HG02571 (cell line): Measurements from ENCODE around the gene SHF.

ENCODE experiments used
- ATAC-seq: cut with Tn5 transposase; IDR thresholded peaks from one replicate; pipeline ENCODE4 v1.9.1; 2021; ENCODE audit warnings: mild to moderate bottlenecking, moderate library complexity; ENCODE audit not compliant: unreplicated experiment

The SHF gene

DNA sequence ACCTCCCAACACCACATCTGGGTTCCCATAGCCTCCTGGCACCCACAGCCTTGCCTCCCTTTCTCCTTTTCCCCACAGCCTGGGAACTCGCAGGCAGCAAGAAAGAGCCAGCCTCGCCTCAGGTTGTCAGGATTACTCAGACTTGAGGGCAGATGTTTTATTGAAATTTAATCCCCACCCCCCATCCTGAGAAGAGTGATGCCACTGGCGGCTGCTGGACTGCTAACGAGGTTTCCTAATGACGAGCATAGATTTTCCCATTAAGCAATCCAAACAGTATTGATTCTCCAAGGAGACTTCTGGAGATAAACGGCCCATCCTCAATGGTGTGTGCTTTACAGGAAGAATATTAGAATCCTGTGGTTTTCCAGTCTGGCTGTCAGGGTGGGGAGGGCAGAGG, 13.7 kb downstream of the SHF start:
- ATAC-seq, result no peak

DNA sequence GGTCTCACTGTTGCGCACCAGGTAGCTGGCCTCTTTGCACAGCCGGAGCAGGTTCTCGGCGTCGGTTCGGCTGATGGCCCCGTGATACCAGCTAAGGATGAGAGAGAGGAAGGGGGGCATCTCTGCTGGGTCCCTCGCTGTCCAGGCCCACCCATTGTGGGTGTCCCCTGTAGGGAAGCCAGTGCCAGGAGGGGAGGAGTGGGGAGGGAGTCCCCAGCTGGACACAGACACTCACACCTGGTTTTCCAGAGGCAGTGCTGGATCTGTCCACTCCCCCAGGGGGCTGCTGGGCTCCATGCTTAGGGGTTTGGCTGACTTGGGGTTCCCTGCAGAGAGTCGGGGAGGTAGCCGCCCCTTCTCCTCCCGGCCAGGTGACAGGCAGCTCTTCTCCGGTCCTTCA, 15.9 kb downstream of the SHF start:
- no peak for ATAC-seq

DNA sequence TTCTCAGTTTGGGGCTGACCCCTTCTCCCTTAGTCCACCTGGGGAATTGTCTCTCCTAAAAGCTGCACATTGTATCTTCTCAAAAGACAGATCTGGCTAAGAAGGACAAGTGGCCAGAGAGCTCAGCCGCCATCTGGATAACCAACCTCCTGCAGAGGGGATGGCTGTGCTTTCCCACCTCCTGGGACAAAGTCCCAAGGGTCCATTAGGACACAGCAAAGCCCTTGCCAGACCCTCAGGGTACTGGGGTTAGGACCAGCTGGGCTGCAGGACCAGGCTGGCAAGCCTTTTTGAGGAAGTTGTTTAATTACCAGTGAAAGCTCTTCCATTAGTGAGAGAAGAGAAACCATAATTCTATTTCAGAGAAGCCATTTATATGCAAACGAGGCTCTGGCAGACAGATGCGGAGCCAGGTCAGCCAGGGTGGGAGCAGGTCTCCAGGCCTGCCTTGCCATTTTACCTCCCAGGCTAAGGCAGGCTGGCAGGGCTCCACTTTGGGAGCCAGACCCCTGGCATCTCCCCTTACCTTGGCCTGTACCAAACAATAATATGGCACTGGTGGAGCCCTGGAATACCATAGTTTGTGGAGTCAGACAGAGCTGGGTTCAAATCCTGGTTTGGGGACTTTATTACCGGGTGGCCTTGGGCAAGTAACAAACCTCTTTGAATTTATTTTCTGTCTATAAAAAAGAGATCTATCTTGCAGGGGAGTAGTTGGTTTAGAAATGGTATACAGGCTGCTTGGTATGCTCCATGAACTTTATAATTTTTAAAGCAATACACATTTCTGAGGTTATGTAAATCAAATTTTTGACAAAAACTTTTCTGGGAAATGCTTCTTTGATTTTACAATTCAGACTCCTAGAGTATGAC, 17.9 kb downstream of the SHF start:
- ATAC-seq, result no peak

DNA sequence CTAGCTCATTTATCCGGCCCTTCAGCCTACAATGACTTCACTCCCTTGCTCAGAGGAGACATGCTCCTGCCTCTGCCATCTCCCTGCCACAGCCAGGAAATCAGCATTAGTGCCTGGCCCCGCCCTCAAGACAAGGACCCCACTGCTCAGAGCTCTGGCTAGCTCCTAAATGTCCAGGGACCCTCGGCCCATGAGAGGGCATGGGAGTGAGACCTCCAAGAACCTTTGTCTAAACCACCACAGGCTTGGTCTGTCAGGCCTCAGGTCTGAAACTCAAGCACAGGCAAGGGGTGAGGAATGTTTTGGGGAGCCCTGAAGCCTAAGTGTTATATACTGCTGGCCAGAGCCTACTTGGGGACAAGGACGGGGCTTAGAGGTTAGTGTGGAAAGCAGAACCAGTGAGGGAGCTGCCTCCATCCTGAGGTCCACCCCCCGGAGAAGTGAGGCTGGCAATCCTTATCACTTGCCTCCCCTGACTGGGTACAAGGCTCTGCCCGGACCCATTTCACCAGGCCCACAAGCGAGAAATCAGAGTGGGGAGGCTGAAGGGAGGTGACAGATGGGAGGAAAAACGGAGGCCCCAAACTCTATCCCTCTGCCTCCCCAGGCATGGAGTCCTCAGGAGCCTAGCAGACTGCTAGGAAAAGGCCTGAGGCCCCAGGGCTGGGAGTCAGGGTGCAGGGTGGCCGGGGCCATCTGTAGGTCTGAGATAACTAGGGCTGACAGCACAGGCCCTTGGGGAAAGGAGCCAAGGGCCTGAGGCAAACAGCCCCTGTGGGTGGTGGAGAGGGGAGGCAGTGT, 18.8 kb downstream of the SHF start:
- ATAC-seq, result no peak

DNA sequence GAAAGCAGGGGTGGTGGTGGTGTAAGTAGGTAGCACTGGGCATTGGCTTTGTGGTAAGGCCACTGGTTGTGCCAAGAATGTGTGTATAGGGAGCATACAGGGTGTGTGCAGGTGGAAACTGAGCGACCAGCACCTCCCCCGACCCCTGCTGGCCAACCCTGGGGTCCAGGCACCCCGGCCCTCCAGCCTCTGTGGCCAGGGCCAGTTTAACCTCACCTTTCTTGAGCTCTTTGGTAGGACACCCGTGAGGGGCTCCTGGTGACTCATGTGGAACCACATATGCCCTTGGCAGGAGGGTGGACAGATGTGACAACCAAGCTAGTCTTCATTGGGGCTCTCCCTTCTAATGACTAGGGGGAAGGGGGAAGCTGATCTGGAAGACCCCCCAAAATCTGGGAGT, 19.5 kb downstream of the SHF start:
- ATAC-seq, result no peak

DNA sequence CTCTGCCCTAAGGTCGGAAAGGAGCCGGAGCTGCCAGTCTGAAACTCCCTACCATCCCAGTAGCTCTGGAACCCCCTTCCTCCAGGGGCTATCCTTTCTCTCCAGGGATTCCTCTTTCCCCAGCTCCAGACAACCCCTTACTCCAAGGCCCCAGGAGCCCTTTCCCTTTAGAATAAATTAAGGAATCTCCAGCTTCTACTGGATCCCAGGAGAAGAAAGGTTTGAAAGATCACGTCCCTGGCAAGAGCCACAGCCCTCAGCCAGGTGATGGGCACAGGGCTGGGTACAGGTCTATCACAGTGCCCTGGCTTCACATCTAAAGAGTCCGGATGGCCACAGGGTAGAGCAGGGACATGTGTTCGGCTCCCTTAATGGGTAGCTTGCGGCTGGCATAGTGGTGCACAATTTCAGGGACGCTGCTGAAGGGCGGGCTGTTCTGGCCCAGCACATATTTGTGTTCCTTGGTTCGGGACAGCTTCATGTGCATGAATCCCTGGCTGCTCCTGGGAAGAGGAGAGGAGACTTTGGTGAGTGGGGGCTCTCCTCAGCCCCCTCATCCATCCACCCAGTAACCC, 20.0 kb downstream of the SHF start:
- ATAC-seq, result no peak

DNA sequence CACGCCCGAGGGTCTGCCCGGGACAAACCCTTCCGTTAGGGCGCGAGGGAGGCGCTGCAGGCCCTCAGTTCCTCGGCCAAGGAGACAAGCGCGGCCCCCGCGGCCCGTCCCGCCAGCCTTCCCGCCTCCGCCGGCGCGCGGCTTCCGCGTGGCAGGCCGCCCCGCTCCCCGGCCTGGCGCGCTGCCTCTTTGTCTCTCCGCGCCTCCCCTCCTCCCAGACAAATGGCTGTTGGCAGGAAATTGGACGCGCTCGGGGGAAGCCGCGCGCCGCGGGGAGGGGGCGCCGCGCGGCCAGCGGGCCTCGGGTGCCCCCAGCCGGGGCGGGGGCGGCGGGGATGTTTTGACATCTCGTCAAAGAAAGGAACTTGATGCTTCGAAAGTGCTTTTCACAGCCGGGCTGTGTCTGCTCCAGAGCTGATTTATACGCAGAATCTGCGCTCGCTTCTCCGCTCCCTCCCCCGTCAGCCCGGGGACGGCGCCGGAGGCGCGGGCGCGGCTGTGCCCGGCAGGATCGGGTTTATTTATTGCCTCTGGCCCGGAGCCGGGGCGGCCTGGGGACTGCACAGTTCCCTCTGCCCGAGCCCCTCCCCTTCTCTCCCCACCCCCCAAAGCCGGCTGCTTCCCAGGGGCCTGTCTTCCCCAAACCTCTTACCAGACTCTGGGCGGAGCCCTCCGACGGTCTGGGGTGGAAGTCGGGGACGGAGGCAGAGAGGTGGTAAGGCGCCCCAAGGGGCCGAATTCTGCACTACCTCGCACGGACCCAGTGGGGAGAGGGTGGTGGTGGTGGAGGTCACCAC, 20.7 kb downstream of the SHF start:
- peak; percentile 96 for ATAC-seq

DNA sequence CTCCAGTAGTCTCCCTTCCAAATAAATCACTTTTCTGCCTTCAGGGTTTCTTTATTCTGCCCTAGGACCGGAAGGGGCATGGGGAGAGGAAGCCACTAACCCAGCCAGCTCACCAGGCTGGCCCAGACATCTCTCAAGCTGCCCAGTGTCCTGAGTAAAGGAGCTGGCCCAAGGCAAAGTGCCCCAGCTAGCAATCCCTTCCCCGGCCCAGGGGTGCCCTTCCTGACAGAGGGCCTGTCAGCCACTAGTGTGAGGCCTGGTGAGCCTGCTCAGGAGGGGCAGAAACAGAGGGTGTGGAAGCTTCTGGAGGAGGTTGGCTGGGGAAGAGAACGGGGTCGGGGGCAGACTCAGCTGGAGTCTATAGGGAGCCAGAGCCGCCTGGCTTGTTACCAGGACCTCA, 22.2 kb downstream of the SHF start:
- no peak for ATAC-seq

DNA sequence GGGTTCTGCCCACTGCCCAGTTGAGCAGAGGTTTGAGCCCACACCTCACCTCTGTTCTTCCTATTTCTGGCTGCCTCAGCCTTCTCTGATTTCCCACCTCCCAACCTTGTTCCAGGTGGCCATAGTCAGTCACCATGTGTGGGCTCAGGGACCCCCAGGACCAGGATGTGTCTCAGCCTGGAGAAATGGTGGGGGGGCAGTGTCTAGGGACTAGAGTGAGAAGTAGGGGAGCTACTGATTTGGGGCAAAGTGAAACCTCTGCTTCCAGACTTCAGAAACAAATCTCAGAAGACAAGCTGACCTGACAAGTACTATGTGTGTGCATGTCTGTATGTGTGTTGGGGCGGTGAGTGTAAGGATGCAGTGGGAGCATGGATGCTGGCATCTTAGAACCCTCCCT, 22.9 kb downstream of the SHF start:
- ATAC-seq, result no peak

DNA sequence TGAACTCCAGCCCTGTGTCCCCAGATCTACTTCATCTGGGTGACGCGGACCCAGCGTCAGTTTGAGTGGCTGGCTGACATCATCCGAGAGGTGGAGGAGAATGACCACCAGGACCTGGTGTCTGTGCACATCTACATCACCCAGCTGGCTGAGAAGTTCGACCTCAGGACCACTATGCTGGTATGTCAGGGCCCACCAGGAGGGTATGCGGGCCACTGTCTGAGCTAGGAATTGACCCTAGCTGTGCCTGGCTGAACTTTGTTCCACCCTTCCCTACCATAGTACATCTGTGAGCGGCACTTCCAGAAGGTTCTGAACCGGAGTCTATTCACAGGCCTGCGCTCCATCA, 24.3 kb downstream of the SHF start:
- ATAC-seq, result no peak

DNA sequence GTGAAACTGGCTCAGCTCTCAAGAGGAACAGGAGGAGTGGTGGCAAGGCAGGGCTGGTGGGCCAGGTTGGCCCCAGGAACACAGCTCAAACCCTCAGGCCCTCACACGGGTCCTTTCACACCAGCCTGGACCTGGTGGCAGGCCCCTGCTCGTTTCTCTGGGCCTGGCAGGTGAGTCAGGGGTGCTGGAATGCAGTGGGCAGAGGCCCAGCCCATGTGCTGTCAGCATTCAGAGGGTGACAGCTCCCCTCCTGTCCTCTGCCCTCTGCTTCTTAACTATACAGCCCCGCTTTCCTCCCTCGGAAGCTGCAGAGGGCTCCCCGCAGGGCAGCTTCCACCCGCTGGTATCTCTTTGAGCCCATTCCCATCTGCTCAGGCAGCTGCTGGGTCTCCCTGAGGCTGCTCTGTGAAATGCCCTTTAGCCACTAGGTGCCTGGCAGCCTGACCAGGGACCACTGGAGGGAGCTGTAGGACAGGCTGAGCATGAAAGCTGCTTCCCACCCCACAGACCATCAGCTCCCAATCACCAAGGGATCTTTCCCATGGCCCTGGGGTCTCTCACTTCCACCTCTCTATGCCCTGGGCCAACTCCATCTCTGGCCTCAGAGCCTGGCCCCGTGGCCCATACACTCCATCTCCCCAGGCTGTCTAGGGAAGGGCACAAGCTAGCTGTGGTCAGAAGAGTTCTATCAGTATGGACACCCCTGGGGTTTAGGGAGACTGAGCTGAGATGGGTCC, 24.8 kb downstream of the SHF start:
- no peak for ATAC-seq

DNA sequence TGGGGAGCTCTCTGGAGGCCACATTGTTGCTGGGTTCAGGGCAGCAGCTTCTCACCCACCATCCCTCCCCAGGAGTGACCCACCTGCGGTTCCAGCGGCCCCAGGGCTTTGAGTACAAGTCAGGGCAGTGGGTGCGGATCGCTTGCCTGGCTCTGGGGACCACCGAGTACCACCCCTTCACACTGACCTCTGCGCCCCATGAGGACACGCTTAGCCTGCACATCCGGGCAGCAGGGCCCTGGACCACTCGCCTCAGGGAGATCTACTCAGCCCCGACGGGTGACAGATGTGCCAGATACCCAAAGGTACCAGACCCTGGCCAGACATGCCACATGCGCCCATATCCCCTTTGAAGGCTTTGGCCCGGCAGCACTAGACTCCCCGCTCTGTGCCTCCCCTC, 26.1 kb downstream of the SHF start:
- no peak for ATAC-seq

DNA sequence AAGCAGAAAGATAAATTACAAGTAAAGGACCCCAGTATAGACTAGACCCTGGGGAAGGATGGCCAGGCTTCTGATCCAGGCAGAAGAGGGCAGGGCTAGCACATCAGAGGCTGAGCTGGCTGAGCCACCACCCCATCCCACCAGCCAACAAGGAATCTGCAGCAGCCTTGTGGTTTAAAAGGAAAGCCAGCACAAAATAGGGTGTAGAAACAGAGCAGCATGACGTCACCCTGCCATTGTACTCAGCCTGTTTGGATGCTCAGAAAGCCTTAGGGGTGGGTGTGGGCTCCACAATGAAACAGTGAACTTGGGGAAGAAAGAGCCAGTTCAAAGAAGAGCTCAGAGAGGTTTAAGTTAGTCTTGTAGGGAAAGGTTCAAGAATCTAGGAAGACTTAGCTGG, 29.8 kb downstream of the SHF start:
- no peak for ATAC-seq

DNA sequence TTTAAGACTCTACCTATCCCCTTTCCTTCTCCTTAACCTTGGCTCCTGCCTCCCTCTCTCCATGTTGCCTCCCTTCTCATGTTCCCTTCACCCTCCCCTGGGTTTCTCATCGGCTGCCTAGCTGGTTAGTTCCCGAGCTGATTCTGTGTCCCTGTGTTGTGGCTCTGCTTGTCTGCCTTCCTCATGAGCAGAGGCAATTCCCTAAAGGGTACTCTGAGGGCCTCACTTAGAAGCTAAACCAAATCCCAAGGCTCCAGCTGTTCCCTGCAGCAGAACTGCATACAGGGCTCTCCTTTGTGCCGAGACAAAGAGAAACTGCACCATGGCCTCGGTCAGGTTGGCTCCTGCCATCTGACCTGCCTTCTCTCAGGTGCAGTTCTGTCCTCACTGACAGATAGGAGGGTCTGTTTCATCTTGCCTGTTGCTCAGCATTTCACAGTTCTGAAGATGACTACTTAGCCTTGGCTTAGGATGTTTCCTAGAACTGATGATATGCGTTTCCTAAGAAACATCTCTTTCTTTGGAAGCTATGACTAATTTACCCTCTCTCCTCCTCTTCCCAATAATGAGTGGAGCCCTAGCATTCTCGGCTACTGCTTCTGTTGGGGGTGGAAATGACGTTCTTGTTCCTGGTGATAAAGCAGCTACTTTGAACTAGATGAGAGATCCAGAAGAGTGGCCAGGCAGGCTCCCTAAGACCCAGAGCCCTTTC, 30.9 kb downstream of the SHF start:
- no peak for ATAC-seq

DNA sequence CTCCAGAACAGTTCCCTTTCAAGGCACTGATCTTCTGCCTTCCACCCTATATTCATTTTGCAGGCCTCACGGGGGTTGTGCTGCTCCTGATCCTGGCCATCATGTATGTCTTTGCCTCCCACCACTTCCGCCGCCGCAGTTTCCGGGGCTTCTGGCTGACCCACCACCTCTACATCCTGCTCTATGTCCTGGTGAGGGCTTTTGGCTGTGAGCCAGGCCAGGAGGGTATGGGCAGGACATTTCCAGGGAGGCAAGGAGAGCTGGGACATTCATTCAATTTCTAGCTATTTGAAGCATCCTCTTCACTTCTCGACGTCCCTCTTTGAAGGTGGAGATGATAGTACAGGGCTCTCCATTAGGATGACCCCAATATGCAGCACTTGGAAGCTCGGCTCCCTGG, 32.0 kb downstream of the SHF start:
- ATAC-seq, result no peak

DNA sequence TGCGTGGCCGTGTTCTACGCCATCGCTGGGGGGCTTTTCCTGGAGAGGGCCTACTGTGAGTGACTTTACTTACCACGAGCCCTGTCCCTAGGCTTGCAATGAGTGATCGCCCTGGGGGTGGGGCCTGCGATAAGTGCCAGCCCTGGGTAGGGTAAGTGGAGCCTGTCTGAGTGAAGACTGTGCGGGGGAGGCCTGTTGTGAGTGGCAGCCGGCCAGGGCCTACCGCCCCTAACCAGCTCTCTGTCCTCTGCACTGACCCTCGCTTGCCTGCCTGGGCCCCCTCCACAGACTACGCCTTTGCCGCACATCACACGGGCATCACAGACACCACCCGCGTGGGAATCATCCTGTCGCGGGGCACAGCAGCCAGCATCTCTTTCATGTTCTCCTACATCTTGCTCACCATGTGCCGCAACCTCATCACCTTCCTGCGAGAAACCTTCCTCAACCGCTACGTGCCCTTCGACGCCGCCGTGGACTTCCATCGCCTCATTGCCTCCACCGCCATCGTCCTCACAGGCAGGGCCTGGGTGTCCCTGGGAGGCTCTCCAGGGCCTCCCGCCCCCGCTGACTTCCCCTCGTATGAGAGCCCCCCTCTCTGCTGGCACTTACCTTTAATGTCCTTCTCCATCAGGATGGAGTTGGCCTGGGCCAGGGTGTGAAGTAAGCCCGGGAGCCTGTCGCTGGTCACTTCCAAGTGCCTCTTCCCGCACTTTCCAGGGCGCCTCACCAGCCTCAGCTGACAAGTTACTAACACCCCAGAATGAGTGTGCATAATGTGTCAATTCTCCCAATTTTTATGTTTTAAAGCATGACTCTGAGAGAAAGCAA, 35.6 kb downstream of the SHF start:
- no peak for ATAC-seq

DNA sequence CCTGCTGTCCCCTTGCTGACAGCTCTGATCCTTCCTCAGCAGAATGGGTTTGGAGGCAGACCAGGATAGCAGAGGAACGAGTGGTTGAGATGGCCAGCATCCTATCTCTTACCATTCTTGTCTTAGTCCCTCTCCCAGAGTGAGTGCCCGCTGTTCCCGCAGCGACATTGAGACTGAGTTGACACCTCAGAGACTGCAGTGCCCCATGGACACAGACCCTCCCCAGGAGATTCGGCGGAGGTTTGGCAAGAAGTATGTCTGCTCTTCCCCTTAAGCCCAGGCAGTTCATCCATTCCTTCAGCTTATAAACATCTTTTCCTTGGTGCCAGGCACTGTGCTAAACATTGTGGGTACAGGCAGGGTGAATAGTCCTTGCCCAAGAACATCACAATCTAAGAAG, 36.8 kb downstream of the SHF start:
- no peak for ATAC-seq

DNA sequence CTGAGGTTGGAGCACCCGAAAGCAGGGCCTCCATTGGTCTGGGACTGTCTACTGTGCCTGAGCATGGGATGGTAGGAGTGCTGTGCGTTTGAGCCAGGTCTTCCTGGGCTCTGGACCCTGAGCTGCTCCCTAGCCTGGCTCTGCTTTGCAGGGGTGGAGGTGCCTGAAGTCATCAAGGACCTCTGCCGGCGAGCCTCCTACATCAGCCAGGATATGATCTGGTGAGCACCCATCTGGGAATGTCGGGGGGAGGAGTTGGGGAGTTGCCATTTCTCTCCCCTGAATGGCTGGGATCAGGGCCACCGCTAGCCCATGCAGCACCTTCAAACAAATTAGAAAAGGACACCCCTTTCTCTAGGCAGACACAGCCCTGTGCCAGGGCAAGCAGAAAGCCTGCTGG, 37.3 kb downstream of the SHF start:
- ATAC-seq, result no peak

DNA sequence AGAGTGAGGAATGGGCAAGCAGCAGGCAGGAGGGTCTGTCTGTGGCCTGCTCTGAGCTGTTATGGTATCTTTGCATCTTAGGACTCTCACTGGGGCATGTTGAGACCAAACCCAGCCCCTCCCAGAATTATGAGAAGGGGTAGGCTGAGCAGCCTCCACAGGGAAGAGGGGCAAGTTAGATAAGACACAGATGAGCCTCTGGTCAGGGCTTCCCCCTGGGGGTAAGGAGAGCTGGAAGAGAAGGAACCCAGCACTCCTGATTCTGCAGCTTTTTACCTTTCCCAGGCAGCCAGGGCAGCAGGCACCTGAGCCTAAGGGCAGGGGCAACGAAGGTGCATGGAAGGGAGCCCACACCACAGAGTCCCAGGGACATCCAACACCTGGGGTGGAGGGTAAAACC, 38.7 kb downstream of the SHF start:
- ATAC-seq, result no peak
